Right forelimb (tissue), 1 donor: Measurements from ENCODE around the gene TBL3.
"Not testable (repeated sequence)": the region's sequence is repeated elsewhere in the genome, so short reads cannot be mapped to it uniquely, and the experiment has no call there.

Experiments
- DNase-seq: peaks from one replicate; pipeline ENCODE4 v3.0.0-alpha.2; 2018

Gene TBL3

GRCh38 chr16:2002406-2003230 is 30.8 kb downstream of the TBL3 start:
- DNase-seq = no peak

GRCh38 chr16:2003231-2003826 is 31.5 kb downstream of the TBL3 start:
- DNase-seq = no peak

GRCh38 chr16:2003827-2004641 is 32.2 kb downstream of the TBL3 start:
- DNase-seq = peak; percentile 91

GRCh38 chr16:2004795-2005517 is 33.1 kb downstream of the TBL3 start:
- DNase-seq = no peak

GRCh38 chr16:2005646-2006045 is 33.8 kb downstream of the TBL3 start:
- DNase-seq = no peak

- DNase-seq = no peak
Measured at GRCh38 chr16:2006317-2006716, 34.5 kb downstream of the TBL3 start.

GRCh38 chr16:2007081-2007836 is 35.4 kb downstream of the TBL3 start:
- DNase-seq = no peak

- no peak for DNase-seq
Measured at GRCh38 chr16:2008009-2008526, 36.2 kb downstream of the TBL3 start.

- DNase-seq = no peak
Measured at GRCh38 chr16:2008631-2009163, 36.8 kb downstream of the TBL3 start.

- DNase-seq = no peak
Measured at GRCh38 chr16:2009164-2009711, 37.4 kb downstream of the TBL3 start.

GRCh38 chr16:2009791-2010510 is 38.1 kb downstream of the TBL3 start, which contains the start of gene ZNF598:
Gene ZNF598, minus strand, starts transcription at chr16:2009821.
- DNase-seq = peak; percentile 89

GRCh38 chr16:2011726-2012125 is 39.9 kb downstream of the TBL3 start:
- not testable (repeated sequence) for DNase-seq

GRCh38 chr16:2013527-2013926 is 41.7 kb downstream of the TBL3 start:
- no peak for DNase-seq

- no peak for DNase-seq
Measured at GRCh38 chr16:2015117-2015946, 43.5 kb downstream of the TBL3 start.

GRCh38 chr16:2015947-2016208 is 44.0 kb downstream of the TBL3 start:
- DNase-seq = no peak

GRCh38 chr16:2016407-2016922 is 44.6 kb downstream of the TBL3 start:
- DNase-seq = no peak

- DNase-seq = no peak
Measured at GRCh38 chr16:2019518-2019920, 47.7 kb downstream of the TBL3 start, which contains the start of gene NPW. Gene NPW, plus strand, starts transcription at chr16:2019785.

- DNase-seq = peak; percentile 62
Measured at GRCh38 chr16:2019921-2020831, 48.3 kb downstream of the TBL3 start.
